ENCODE data around the gene CWC15. TPM values are rescaled to one million over a fixed set of nuclear protein-coding genes. Genes with fewer than 3 reads are reported as not detected.
"Not testable (repeated sequence)": the region's sequence is repeated elsewhere in the genome, so short reads cannot be mapped to it uniquely, and the experiment has no call there.

Gene CWC15
- total RNA-seq, 1 donor from 2014 or later: 71.8 TPM

- no peak overlapping the region for H3K27ac Mint-ChIP-seq
- H3K4me3 Mint-ChIP-seq: no peak overlapping the region
- no peaks in the 10 kb centered on the region for H3K36me3 Mint-ChIP-seq
- DNase-seq (ENCODE audit: low spot score in 2 of 2, unreplicated experiment in 2 of 2): no peak
- H3K9me3 Mint-ChIP-seq: no peaks in the 10 kb centered on the region
- TF ChIP-seq CTCF (IDR thresholded peaks at IDR 0.05; ENCODE audit: unreplicated experiment): no peak
- H3K4me1 Mint-ChIP-seq: peaks cover 25% of the 10 kb centered on the region
- H3K27me3 Mint-ChIP-seq (ENCODE audit: low read depth): no peaks in the 10 kb centered on the region
Measured at GRCh38 chr11:94923004-94923334, 50.4 kb downstream of the CWC15 start.

GRCh38 chr11:94922321-94923003, 50.9 kb downstream of the CWC15 start:
- Mint-ChIP-seq H3K27me3 (ENCODE audit: low read depth) (no peaks in the 10 kb centered on the region), H3K27ac (no peak overlapping the region), H3K4me1 (peaks cover 25% of the 10 kb centered on the region), H3K4me3 (no peak overlapping the region), H3K36me3 (no peaks in the 10 kb centered on the region), H3K9me3 (no peaks in the 10 kb centered on the region)
- TF ChIP-seq CTCF (IDR thresholded peaks at IDR 0.05; ENCODE audit: unreplicated experiment): no peak
- DNase-seq (ENCODE audit: low spot score in 2 of 2, unreplicated experiment in 2 of 2): no peak

- H3K4me3 Mint-ChIP-seq: no peak overlapping the region
- no peaks in the 10 kb centered on the region for H3K36me3 Mint-ChIP-seq
- H3K27me3 Mint-ChIP-seq (ENCODE audit: low read depth): no peaks in the 10 kb centered on the region
- H3K4me1 Mint-ChIP-seq: peaks cover 6% of the 10 kb centered on the region
- H3K27ac Mint-ChIP-seq: no peak overlapping the region
- no peak for TF ChIP-seq CTCF (IDR thresholded peaks at IDR 0.05; ENCODE audit: unreplicated experiment)
- H3K9me3 Mint-ChIP-seq: no peaks in the 10 kb centered on the region
- DNase-seq (ENCODE audit: low spot score in 2 of 2, unreplicated experiment in 2 of 2): no peak
Measured at GRCh38 chr11:94920311-94920710, 53.0 kb downstream of the CWC15 start.

GRCh38 chr11:94913718-94914394, 59.5 kb downstream of the CWC15 start:
- not testable (repeated sequence) for H3K9me3 Mint-ChIP-seq; H3K27ac Mint-ChIP-seq; DNase-seq (ENCODE audit: low spot score in 2 of 2, unreplicated experiment in 2 of 2); H3K27me3 Mint-ChIP-seq (ENCODE audit: low read depth); H3K4me3 Mint-ChIP-seq; H3K36me3 Mint-ChIP-seq; H3K4me1 Mint-ChIP-seq

- Mint-ChIP-seq H3K27me3 (ENCODE audit: low read depth) (no peaks in the 10 kb centered on the region), H3K4me3 (no peak overlapping the region), H3K36me3 (no peaks in the 10 kb centered on the region), H3K27ac (no peak overlapping the region), H3K4me1 (peaks cover 3% of the 10 kb centered on the region), H3K9me3 (no peaks in the 10 kb centered on the region)
- no peak for TF ChIP-seq CTCF (IDR thresholded peaks at IDR 0.05; ENCODE audit: unreplicated experiment)
- no peak for DNase-seq (ENCODE audit: low spot score in 2 of 2, unreplicated experiment in 2 of 2)
Measured at GRCh38 chr11:94912806-94913205, 60.5 kb downstream of the CWC15 start.

Other genes with a start within 250 kb of the CWC15 start
- 77.0 to 78.5 TPM (median 77.8 TPM) in 3 replicates for gene AMOTL1, start 205.2 kb downstream of the CWC15 start, total RNA-seq
- gene KDM4D, start 153 bp upstream of the CWC15 start, total RNA-seq: 2.0 to 2.6 TPM (median 2.2 TPM) in 3 replicates
- gene KDM4E, start 51.7 kb upstream of the CWC15 start, total RNA-seq: not detected in 3 replicates
- gene KDM4F, start 75.9 kb upstream of the CWC15 start, total RNA-seq: not detected in 3 replicates
- 33.3 to 37.1 TPM (median 35.0 TPM) in 3 replicates for gene SRSF8, start 93.4 kb upstream of the CWC15 start, total RNA-seq
- 7.2 to 7.6 TPM (median 7.2 TPM) in 3 replicates for gene ENDOD1, start 116.3 kb upstream of the CWC15 start, total RNA-seq

Data from mesothelial cell of epicardium (in vitro differentiated cells).